ENCODE measurements around the gene ZNHIT2.

DNA sequence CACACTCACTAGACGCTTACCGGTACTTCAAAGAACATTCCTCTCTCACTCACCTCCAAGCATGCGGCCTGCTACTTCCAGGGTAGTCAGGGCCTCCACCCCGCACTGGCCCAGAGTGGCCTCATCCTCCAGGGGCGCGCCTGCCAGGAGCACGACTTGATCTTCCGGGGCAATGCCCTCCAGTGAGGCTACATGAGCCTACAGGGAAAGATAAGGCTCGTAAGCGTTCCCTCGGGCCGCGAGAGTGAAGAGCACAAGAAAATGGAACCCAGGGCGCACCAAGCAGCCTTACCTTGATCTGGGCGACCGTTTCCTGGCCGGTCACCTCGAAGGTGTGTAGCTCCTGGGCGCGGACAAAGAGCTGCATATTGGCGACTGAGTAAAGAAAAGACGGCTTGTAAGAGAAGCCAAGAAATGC is 4.0 kb upstream of the ZNHIT2 start:
- TF ChIP-seq EP300 (IDR thresholded peaks at IDR 0.05; ENCODE audit: low read depth) = no peak
- no peak for TF ChIP-seq POLR2AphosphoS5 (IDR thresholded peaks at IDR 0.05)
- TF ChIP-seq, protein P1, sequence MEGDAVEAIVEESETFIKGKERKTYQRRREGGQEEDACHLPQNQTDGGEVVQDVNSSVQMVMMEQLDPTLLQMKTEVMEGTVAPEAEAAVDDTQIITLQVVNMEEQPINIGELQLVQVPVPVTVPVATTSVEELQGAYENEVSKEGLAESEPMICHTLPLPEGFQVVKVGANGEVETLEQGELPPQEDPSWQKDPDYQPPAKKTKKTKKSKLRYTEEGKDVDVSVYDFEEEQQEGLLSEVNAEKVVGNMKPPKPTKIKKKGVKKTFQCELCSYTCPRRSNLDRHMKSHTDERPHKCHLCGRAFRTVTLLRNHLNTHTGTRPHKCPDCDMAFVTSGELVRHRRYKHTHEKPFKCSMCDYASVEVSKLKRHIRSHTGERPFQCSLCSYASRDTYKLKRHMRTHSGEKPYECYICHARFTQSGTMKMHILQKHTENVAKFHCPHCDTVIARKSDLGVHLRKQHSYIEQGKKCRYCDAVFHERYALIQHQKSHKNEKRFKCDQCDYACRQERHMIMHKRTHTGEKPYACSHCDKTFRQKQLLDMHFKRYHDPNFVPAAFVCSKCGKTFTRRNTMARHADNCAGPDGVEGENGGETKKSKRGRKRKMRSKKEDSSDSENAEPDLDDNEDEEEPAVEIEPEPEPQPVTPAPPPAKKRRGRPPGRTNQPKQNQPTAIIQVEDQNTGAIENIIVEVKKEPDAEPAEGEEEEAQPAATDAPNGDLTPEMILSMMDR (IDR thresholded peaks at IDR 0.05) = peak in 1 of 5 experiments; percentile 31
- no peak for TF ChIP-seq POLR2A (IDR thresholded peaks at IDR 0.05)
